ENCODE results near the gene TNFRSF1B. TPM values are rescaled to one million over a fixed set of nuclear protein-coding genes. Genes with fewer than 3 reads are reported as not detected.
A peak's percentile ranks its signal among the peaks of the same experiment; 100 is the strongest.

Gene TNFRSF1B
- 0.13 and 1.4 TPM in 2 replicates for total RNA-seq (2014; rRNA removed; shearing (Covaris generic))

DNA sequence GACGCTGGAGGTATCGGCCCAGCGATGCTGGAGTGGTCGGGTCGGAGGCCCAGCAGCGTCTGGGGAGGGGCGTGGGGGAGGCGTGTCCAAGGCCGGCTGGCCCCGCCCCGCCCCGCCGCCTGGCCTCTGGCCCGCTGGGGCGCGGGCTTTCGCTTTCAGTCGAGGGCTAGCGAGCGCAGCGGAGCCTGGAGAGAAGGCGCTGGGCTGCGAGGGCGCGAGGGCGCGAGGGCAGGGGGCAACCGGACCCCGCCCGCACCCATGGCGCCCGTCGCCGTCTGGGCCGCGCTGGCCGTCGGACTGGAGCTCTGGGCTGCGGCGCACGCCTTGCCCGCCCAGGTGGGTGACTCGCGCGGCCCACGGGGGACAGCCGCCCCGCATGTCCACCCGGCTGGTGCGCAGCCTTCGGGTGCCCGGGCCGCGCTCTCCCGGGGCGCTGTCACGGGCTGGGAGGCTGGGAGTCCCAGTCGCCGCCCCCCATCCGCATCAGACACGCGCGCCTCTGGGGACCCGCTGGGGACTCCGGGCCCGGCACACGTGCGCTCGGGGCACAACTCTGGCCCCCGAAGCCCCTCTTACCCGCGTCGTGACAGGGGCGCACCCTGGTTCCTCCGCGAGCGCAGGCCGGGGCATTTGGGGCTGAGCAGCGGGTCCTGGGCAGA lies at the start of gene TNFRSF1B:
TNFRSF1B (plus strand) TSS at position 158 of the 659 bp plus-strand sequence; CDS start at position 259, 101 bp downstream.
- peak in 1 of 2 experiments; percentile 46 for DNase-seq (ENCODE audit: low read depth in 1 of 2, low spot score in 2 of 2)
- Histone ChIP-seq H3K27me3 (replicated peaks) (peaks cover 14% of the 10 kb centered on the region), H3K27ac (no peak within 1 kb of the TSS), H3K36me3 (no peaks in the 10 kb centered on the region), H3K4me1 (replicated peaks) (peaks cover 15% of the 10 kb centered on the region), H3K4me3 (peak within 1 kb of the TSS; percentile 56), H3K9me3 (replicated peaks) (no peaks in the 10 kb centered on the region)

DNA sequence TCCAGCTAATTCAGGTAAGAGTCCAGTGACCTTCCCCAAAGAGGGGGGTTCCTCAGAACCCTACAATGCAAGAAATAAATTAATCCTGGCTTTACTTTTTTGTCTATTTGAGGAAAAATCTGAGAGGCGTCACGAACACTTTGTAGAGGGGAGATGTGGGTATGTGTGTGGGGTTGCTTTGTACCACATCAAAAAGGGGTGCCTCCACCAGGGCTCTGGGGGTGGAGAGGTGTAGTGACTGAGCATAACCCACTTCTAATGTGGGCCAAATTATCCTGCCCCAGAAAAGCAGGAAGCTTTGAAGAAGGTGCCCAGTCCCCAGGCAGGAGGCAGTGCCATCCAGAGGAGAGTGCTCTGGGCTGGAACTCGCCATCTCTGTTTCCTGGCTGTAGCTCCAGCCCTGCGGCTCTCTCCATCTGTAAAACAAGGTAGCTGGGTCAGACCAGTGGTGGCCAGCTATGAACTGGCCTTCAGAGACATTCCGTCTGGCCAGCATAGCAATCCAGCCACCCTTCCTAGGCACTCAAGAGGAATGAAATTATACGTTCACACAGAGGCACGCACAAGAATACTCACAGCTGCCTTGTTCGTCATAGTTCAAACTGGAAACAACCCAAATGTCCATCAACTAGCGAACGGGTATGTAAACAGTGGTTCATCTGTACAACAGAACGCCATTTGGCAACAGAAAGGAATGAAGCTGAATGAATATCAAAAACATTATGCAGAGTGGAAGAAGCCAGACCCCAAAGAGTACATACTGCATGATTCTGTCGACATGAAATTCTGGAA lies 45.4 kb upstream of the TNFRSF1B start:
- Histone ChIP-seq H3K27ac (no peak overlapping the region), H3K4me3 (no peak overlapping the region), H3K27me3 (replicated peaks) (0 out of 2 replicates have a peak, but pooled peaks cover 4% of the 10 kb centered on the region), H3K4me1 (replicated peaks) (no peaks in the 10 kb centered on the region), H3K36me3 (no peaks in the 10 kb centered on the region), H3K9me3 (replicated peaks) (no peaks in the 10 kb centered on the region)
- DNase-seq (ENCODE audit: low read depth in 1 of 2, low spot score in 2 of 2) = no peak

GRCh38 chr1:12123172-12123571 lies 43.6 kb upstream of the TNFRSF1B start:
- H3K4me1 ChIP-seq (replicated peaks) = no peaks in the 10 kb centered on the region
- H3K9me3 ChIP-seq (replicated peaks) = no peaks in the 10 kb centered on the region
- no peak overlapping the region for H3K4me3 ChIP-seq
- 0 out of 2 replicates have a peak, but pooled peaks cover 4% of the 10 kb centered on the region for H3K27me3 ChIP-seq (replicated peaks)
- H3K36me3 ChIP-seq = no peaks in the 10 kb centered on the region
- H3K27ac ChIP-seq = no peak overlapping the region
- DNase-seq (ENCODE audit: low read depth in 1 of 2, low spot score in 2 of 2) = no peak

GRCh38 chr1:12124693-12125421 lies 41.9 kb upstream of the TNFRSF1B start:
- Histone ChIP-seq H3K4me1 (replicated peaks) (no peaks in the 10 kb centered on the region), H3K27me3 (replicated peaks) (0 out of 2 replicates have a peak, but pooled peaks cover 4% of the 10 kb centered on the region), H3K4me3 (no peak overlapping the region), H3K36me3 (no peaks in the 10 kb centered on the region), H3K27ac (no peak overlapping the region), H3K9me3 (replicated peaks) (no peaks in the 10 kb centered on the region)
- DNase-seq (ENCODE audit: low read depth in 1 of 2, low spot score in 2 of 2) = peak; percentile 65 to 74

- H3K27me3 ChIP-seq (replicated peaks) = 0 out of 2 replicates have a peak, but pooled peaks cover 4% of the 10 kb centered on the region
- no peak for DNase-seq (ENCODE audit: low read depth in 1 of 2, low spot score in 2 of 2)
- H3K4me3 ChIP-seq = no peak overlapping the region
- no peaks in the 10 kb centered on the region for H3K9me3 ChIP-seq (replicated peaks)
- no peaks in the 10 kb centered on the region for H3K4me1 ChIP-seq (replicated peaks)
- H3K36me3 ChIP-seq = no peaks in the 10 kb centered on the region
- no peak overlapping the region for H3K27ac ChIP-seq
Measured at GRCh38 chr1:12125422-12126355, 41.1 kb upstream of the TNFRSF1B start.

- Histone ChIP-seq H3K27ac (no peak overlapping the region), H3K36me3 (no peaks in the 10 kb centered on the region), H3K9me3 (replicated peaks) (no peaks in the 10 kb centered on the region), H3K4me3 (no peak overlapping the region), H3K4me1 (replicated peaks) (no peaks in the 10 kb centered on the region), H3K27me3 (replicated peaks) (0 out of 2 replicates have a peak, but pooled peaks cover 3% of the 10 kb centered on the region)
- no peak for DNase-seq (ENCODE audit: low read depth in 1 of 2, low spot score in 2 of 2)
Measured at GRCh38 chr1:12126781-12127180, 40.0 kb upstream of the TNFRSF1B start.

DNA sequence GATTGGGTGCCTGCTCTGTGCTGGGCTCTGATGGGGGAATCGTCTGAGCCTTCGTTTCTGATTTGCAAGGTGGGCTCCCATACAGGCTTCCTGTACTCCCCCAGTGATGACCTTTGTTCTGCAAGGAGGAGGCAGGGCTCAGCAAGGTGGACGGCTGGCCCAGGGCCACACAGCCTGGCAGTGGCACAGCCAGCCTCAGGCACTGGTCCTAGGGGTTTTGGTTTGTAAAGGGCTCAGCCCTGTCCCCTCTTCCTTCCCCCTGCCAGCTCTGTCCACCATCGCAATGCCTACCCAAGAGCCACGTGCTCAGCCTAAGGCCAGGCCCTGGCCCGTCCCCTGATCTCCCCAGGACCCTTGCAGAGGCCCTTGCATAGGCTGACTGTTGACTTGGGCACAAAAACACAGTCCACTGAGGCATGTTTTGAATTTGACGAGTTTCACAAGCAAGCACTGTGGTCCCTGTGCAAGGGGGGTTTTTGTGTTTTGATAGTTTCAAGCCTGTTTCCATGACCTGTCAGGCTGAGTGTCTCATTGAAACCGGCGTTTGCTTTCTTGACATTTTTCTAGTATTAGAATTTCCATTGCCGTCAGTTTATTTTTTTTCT lies 39.5 kb upstream of the TNFRSF1B start:
- H3K9me3 ChIP-seq (replicated peaks) = no peaks in the 10 kb centered on the region
- no peak overlapping the region for H3K27ac ChIP-seq
- no peak for DNase-seq (ENCODE audit: low read depth in 1 of 2, low spot score in 2 of 2)
- H3K36me3 ChIP-seq = no peaks in the 10 kb centered on the region
- H3K4me3 ChIP-seq = no peak overlapping the region
- no peaks in the 10 kb centered on the region for H3K27me3 ChIP-seq (replicated peaks)
- H3K4me1 ChIP-seq (replicated peaks) = peaks cover 3% of the 10 kb centered on the region

DNA sequence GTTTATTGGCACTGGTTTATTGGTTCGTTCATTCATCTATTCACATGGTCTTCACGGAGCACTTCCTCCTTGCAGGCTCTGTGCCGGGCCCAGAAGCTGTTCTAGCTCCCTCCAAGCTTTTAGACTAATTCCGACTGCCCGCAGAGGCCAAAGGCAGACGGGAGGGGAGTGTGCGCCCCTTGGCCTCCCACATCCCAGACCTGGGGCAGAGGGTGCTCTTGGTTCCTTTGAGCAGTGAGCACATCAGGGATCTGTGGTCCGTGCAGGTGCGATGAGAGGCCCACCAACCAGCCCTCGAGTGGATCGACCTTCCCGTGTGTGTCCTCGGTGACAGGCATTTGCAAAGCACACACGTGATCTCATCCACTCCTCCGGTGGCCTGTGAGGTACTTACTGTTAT lies 38.7 kb upstream of the TNFRSF1B start:
- H3K27ac ChIP-seq = no peak overlapping the region
- no peak for DNase-seq (ENCODE audit: low read depth in 1 of 2, low spot score in 2 of 2)
- peaks cover 6% of the 10 kb centered on the region for H3K4me1 ChIP-seq (replicated peaks)
- H3K27me3 ChIP-seq (replicated peaks) = no peaks in the 10 kb centered on the region
- H3K36me3 ChIP-seq = no peaks in the 10 kb centered on the region
- H3K4me3 ChIP-seq = no peak overlapping the region
- H3K9me3 ChIP-seq (replicated peaks) = no peaks in the 10 kb centered on the region

- Histone ChIP-seq H3K4me3 (no peak overlapping the region), H3K27me3 (replicated peaks) (no peaks in the 10 kb centered on the region), H3K9me3 (replicated peaks) (no peaks in the 10 kb centered on the region), H3K4me1 (replicated peaks) (peaks cover 10% of the 10 kb centered on the region), H3K27ac (no peak overlapping the region), H3K36me3 (no peaks in the 10 kb centered on the region)
- no peak for DNase-seq (ENCODE audit: low read depth in 1 of 2, low spot score in 2 of 2)
Measured at GRCh38 chr1:12129624-12130023, 37.2 kb upstream of the TNFRSF1B start.

GRCh38 chr1:12130466-12131130 lies 36.2 kb upstream of the TNFRSF1B start:
- H3K36me3 ChIP-seq = no peaks in the 10 kb centered on the region
- H3K9me3 ChIP-seq (replicated peaks) = no peaks in the 10 kb centered on the region
- peaks cover 10% of the 10 kb centered on the region for H3K4me1 ChIP-seq (replicated peaks)
- DNase-seq (ENCODE audit: low read depth in 1 of 2, low spot score in 2 of 2) = no peak
- H3K27ac ChIP-seq = no peak overlapping the region
- H3K27me3 ChIP-seq (replicated peaks) = no peaks in the 10 kb centered on the region
- H3K4me3 ChIP-seq = no peak overlapping the region

GRCh38 chr1:12132078-12132477 lies 34.7 kb upstream of the TNFRSF1B start:
- no peak overlapping the region for H3K27ac ChIP-seq
- H3K9me3 ChIP-seq (replicated peaks) = no peaks in the 10 kb centered on the region
- no peaks in the 10 kb centered on the region for H3K36me3 ChIP-seq
- no peak for DNase-seq (ENCODE audit: low read depth in 1 of 2, low spot score in 2 of 2)
- H3K4me3 ChIP-seq = no peak overlapping the region
- no peaks in the 10 kb centered on the region for H3K27me3 ChIP-seq (replicated peaks)
- H3K4me1 ChIP-seq (replicated peaks) = peaks cover 10% of the 10 kb centered on the region

GRCh38 chr1:12134716-12135115 lies 32.1 kb upstream of the TNFRSF1B start:
- Histone ChIP-seq H3K4me1 (replicated peaks) (peaks cover 10% of the 10 kb centered on the region), H3K27me3 (replicated peaks) (no peaks in the 10 kb centered on the region), H3K9me3 (replicated peaks) (no peaks in the 10 kb centered on the region), H3K27ac (no peak overlapping the region), H3K36me3 (no peaks in the 10 kb centered on the region), H3K4me3 (no peak overlapping the region)
- no peak for DNase-seq (ENCODE audit: low read depth in 1 of 2, low spot score in 2 of 2)
